GM19035 (cell line): ENCODE data around the gene CCT2.

ENCODE experiments used
- ATAC-seq: cut with Tn5 transposase; IDR thresholded peaks from one replicate; pipeline ENCODE4 v1.9.1; 2021; ENCODE audit not compliant: unreplicated experiment

Gene CCT2

DNA sequence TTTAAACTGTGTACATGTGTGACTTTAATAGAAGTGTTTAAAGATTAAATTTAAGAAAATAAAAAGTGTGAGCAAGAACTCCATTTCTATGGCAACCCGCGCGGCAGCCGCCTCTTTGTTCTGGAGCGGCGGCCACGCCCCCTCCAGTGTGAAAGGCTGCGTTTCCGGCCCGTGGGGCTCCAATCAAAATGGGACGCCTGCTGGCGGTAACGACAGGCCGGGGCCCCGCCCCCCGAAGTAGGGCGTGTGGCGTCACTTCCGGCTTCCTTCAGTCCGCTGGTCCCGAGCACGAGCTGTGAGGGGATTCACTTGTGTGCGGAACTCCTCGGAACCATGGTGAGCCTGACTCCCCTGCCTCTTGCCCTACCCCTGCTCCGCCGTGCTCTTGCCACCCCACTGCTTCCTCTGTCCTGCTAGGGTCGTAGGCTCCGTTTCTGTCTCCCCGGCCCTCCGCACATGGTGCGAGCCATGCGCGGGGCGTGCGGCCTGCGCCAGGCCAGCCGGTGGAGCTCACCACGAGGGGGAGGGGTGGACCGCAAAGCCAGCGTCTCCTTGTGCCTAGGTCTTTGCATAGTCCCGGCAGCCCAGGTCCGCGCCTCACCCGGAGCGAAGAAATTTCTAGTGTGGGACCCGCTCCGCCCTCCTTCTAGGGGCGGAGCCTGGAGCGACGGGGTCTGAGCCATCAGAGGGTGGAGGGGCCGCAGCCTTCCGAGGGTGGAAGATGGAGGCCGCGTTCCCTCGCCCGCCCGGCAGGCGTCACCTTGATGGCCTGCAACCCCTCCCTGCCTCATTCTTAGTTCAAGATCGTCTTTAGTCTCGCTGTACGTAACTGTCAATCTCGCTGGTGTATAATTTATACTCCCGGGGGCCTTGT is at the start of gene CCT2:
Gene CCT2, plus strand, starts transcription at position 271 of the 874 bp plus-strand sequence. Its CDS starts 63 bp downstream, at position 334.
- ATAC-seq = peak; percentile 97

GRCh38 chr12:69540987-69541386 is 44.3 kb upstream of the CCT2 start:
- ATAC-seq = no peak

- ATAC-seq = no peak
Measured at GRCh38 chr12:69544087-69544486, 41.2 kb upstream of the CCT2 start.

- no peak for ATAC-seq
Measured at GRCh38 chr12:69545081-69545480, 40.2 kb upstream of the CCT2 start.

DNA sequence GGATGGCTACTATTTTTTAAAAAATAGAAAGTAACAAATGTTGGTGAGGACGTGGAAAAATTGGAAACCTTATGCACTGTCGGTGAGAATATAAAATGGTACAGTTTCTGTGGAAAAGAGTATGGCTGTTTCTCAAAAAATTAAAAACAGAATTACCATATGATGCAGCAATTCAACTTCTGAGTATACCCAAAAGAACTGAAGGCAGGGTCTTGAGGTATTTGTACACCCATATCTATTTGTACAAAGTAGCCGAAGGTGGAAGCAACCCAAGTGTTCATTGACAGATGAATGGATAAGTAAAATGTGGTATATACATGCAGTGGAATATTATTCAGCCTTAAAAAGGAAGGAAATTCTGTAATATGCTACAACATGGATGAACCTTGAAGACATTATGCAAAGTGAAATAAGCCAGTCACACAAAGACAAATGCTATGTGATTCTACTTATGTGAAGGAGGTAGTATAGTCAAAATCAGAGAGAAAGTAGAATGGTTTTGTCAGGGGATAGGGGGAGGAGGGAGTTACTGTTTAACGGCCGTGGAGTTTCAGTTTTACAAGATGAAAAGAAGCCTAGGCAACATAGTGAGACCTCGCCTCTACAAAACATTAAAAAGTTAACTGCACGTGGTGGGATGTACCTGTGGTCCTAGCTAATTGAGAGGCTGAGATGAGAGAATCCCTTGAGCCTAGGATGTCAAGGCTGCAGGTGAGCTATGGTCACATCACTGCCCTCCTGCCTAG is 38.4 kb upstream of the CCT2 start:
- no peak for ATAC-seq

- ATAC-seq = no peak
Measured at GRCh38 chr12:69548687-69549086, 36.6 kb upstream of the CCT2 start.

GRCh38 chr12:69550569-69551350 is 34.5 kb upstream of the CCT2 start:
- ATAC-seq = no peak

- no peak for ATAC-seq
Measured at GRCh38 chr12:69553628-69554248, 31.5 kb upstream of the CCT2 start.

DNA sequence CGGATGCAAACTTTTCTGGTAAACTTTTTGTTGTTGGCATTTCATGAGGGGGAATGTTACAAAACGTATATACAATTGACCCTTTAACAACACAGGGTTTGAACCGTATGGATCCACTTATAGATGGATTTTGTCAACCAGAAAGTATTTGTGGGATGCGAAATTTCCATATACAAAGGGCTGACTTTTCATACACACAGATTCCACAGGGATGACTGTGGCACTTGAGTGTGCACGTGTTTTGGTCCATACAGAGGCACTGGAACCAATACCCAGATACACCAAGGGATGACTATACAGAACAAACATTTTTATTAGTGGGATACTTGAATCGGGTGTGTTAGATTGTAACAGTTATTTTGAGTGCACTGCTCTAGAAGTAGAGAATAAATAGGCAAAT is 29.8 kb upstream of the CCT2 start:
- ATAC-seq = no peak

DNA sequence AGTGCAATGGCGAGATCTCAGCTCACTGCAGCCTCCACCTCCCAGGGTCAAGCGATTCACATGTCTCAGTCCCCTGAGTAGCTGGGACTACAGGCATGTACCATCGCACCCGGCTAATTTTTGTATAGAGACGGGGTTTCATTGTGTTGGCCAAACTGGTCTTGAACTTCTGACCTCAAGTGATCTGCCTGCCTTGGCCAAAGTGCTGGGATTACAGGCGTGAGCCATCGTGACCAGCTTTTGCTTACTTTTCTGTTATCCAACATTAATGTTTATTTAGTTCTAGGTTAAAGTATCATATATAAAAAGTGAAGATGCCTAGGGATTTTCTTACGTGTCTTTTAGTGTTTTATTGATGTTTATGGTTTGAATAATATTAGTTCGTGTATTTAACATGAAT is 28.9 kb upstream of the CCT2 start:
- ATAC-seq = no peak

DNA sequence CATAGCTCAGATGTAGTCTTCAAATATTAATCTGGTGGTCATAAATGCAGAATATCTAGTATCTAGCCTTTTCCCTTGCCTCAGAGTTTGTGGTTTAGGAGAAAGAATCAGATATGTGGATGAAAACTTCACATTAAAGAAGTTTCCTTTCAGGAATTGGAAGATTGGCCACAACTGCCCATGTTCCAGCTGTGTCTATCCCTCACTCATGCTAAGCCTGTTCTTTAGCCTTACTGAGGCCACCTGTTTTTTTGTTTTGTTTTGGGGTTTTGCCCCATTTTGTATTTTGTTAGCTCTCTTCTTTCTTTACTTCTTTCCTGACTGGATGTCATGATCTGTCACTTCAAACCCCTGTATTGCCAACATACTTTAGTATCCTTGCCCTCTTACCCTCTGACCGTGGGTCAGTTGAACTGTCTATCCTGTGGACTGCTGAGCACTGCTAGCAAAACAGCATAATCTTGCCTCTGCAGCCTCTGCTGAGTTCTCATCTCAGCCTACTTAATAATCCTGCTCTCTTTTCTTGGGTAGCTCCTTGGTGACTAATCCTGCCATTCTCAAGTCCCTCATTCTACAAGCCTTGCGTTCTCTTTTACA is 22.0 kb upstream of the CCT2 start:
- ATAC-seq = no peak

DNA sequence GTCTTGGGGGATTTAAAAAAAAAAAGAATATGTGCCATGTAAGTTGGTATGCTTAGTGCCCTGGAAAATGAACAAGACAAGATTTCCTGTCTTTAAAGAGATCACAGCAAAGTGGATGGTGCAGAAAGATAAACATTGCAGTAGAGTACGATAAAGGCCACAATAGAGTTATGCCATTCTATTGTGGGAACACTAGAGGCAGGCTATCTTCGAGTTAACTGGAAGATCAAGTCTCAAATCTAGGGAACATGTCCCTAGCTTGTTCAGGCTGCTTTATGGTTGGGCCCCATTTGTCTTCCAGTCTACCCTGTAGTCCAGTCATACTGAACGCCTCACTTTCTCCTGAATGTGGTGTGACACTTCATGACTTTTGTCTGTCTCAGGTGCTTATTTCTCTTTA is 18.7 kb upstream of the CCT2 start:
- no peak for ATAC-seq

DNA sequence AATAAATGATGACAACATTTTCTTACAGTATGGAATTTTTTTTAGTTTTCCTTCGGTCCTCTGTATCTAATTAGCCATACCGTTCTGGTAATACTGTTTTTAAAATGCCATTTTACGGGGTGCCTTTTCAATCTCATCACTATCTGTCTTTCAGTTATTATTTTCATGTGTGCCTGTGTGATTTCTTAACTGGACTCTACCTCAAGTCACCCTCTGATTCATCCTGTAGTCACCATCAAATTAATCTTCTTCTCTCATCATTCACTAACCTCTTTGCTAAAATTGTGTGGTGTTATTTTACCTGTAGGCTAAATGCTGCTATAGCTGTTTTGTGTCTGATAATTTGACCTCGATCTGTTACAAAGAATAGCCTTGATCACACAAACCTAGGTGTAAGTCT is 16.0 kb upstream of the CCT2 start:
- no peak for ATAC-seq

- ATAC-seq = no peak
Measured at GRCh38 chr12:69570000-69570516, 15.2 kb upstream of the CCT2 start.

DNA sequence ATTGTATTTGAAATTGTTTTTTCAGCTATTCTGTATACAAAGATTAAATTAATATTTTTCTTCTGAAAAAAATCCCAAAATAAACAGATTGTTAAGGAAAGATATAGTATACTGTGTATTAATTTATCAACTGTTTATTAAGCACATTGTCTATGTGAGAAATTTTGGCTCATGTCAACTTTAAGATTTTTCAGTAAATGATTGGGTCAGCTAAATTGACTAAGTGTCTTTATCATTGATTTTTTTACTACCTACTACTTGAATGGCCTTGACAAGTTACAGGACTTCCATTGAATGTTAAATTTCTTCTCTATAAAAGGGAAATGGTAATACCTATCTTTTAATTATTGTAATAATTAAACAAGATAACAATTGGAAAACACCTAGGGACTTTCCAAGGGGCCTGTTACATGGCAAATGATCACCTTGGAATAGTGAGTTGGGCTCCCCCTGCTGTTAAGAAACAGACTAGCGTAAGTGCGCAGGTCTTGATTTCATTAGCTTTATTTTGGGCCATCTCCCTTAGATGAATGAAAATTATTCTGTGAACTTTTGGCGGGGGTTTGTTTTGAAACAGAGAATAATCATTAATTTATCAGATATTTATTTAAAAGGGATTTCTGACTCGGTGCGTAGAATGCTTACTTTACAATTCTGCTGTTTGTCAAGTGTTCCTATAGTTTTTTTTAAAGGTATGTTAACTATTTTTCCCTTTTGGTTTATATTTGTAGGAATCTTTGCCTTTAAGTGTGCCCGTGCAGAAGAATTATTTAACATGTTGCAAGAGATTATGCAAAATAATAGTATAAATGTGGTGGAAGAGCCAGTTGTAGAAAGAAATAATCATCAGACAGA is 14.5 kb upstream of the CCT2 start:
- peak; percentile 60 for ATAC-seq

- no peak for ATAC-seq
Measured at GRCh38 chr12:69575346-69575745, 9.9 kb upstream of the CCT2 start.

GRCh38 chr12:69578283-69578682 is 7.0 kb upstream of the CCT2 start:
- ATAC-seq = no peak

DNA sequence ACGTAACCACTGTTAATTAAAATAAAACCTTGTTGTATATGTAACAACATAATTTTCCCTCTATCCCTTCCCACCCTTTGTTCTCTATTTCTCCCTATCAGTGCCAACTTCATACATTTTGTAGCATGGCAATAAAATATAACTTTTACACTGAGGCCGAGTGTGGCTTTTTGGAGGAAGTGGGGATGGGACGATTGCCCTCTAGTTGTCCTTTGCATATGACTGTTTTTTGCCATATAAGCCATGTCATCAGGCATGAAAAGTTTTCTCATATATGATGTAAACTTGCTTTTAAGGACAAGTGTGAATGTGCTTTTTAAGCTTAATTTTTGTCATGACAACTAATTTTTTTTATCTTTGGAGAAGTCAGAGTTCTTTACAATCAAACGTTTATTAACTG is 6.2 kb upstream of the CCT2 start:
- ATAC-seq = no peak

- ATAC-seq = no peak
Measured at GRCh38 chr12:69580074-69580473, 5.2 kb upstream of the CCT2 start.
